ENCODE data around the gene CPNE5. TPM values are rescaled to one million over a fixed set of nuclear protein-coding genes. Genes with fewer than 3 reads are reported as not detected.

CPNE5 gene
- total RNA-seq, 4 donors from 2014 or later = 0.23 to 1.1 (median 0.81) TPM; not detected in 1

DNA sequence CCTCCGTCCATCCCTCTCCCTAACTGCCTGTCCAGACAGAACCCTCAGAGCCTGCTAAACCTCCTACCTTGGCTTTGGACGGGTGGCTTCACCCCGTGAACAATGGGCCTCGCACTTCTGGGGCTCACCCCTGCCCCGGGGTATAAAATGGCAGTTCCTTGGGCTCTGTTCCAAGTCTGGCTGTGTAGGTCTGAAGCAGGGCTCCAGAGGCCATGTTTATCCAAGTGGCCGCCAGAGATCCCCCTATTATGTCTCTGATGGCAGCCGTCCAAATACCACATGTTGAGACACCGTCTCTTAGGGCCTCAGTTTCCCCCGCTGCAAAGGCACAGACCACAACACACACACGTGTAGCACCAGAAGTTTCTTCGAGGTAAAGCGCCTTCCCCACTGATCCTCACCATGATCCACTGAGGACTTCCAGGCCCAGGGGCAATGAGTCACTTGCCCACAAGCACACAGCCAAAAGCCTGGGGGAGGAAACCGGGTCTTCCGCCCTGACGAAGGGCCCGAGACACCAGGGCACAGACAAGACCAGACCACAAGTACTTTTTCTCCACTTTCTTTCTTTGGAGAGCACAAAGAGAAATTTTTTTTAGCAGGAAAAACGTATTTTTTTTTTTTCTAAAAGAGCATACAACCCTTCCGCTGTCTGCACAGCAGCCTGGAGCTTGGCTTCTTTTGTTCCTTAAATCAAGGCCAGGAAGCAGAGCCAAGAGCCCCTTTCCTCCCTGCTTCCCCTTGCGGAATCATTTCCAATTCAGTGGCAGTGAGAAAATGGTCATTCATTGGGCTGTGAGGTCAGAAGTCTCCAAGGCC lies 11.8 kb downstream of the CPNE5 start:
- WGBS, 2 donors = 40 to 41% methylated on average over 19 of the region's 19 CpGs
- intact Hi-C loops (cut with DNase I; ENCODE audit: low total_unique reads) = no loop called here
- no peak for TF ChIP-seq POLR2A (IDR thresholded peaks at IDR 0.05)
- TF ChIP-seq, protein P1, sequence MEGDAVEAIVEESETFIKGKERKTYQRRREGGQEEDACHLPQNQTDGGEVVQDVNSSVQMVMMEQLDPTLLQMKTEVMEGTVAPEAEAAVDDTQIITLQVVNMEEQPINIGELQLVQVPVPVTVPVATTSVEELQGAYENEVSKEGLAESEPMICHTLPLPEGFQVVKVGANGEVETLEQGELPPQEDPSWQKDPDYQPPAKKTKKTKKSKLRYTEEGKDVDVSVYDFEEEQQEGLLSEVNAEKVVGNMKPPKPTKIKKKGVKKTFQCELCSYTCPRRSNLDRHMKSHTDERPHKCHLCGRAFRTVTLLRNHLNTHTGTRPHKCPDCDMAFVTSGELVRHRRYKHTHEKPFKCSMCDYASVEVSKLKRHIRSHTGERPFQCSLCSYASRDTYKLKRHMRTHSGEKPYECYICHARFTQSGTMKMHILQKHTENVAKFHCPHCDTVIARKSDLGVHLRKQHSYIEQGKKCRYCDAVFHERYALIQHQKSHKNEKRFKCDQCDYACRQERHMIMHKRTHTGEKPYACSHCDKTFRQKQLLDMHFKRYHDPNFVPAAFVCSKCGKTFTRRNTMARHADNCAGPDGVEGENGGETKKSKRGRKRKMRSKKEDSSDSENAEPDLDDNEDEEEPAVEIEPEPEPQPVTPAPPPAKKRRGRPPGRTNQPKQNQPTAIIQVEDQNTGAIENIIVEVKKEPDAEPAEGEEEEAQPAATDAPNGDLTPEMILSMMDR (IDR thresholded peaks at IDR 0.05) = no peak
- no peak for DNase-seq (ENCODE audit: low spot score in 2 of 2)
- no peak overlapping the region for H3K4me3 ChIP-seq (ENCODE audit: low read depth, poor library complexity, severe bottlenecking)

DNA sequence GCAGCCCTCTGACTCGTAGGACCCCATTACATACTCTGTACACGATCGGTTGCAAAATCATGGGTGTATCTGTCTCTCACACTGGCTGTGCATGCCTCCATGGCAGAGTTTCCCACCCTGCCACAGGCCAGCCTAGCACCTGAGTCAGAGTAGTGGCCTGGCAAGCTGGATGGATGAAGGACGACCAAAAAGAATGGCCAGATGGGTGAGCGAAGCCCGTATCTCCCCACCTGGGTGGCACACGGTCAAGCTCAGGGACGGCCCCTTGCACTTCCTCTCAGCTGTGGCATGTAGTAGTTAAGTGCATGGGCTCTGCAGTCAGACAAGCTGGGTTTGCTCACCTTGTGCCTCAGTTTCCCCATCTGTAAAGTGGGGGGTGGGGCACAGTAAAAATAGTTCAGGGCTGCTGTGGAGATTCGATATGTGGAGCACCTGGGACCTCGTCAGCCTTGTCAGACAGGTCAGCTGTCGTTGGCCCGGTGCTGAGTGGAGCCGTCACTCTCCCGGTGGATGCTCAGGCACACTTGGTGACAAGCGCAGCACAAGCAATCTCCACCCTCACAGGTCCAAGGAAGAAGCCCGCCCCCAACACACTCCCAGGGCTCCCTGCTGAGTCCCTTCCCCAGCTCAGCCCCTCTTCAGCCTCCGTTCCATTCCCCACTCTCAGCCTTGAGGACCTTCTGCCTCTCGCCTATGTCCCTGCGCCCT lies 12.6 kb downstream of the CPNE5 start:
- H3K4me3 ChIP-seq (ENCODE audit: low read depth, poor library complexity, severe bottlenecking) = no peak overlapping the region
- TF ChIP-seq, protein P1 (IDR thresholded peaks at IDR 0.05) = no peak
- no peak for DNase-seq (ENCODE audit: low spot score in 2 of 2)
- 81% methylated on average over 19 of the region's 19 CpGs for WGBS, 2 donors
- intact Hi-C loops (cut with DNase I; ENCODE audit: low total_unique reads) = no loop called here

DNA sequence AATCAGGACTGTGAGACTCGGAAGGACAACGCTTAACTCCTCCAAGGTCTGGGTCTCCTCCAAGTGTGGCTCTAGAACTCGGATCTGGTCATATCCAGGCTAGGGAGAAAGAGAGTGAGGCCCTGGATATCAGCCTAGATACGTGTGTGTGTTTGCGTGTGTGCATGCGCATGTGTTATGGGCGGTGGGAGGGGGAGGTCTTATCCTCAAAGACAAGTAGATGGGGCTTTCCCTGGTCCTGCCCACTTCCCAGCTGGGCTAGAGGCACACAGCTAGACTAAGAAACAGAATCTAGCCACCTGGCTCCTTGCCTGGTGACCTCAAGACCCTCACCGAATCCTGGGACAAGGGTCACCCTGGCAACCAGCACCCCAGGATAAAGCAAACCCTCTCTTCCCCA lies 13.2 kb downstream of the CPNE5 start:
- H3K4me3 ChIP-seq (ENCODE audit: low read depth, poor library complexity, severe bottlenecking) = no peak overlapping the region
- TF ChIP-seq POLR2A (IDR thresholded peaks at IDR 0.05) = no peak
- TF ChIP-seq, protein P1 (IDR thresholded peaks at IDR 0.05) = no peak
- intact Hi-C loops (cut with DNase I; ENCODE audit: low total_unique reads) = no loop called here
- no peak for DNase-seq (ENCODE audit: low spot score in 2 of 2)
- WGBS, 2 donors = 88 to 92% methylated on average over 8 of the region's 8 CpGs

DNA sequence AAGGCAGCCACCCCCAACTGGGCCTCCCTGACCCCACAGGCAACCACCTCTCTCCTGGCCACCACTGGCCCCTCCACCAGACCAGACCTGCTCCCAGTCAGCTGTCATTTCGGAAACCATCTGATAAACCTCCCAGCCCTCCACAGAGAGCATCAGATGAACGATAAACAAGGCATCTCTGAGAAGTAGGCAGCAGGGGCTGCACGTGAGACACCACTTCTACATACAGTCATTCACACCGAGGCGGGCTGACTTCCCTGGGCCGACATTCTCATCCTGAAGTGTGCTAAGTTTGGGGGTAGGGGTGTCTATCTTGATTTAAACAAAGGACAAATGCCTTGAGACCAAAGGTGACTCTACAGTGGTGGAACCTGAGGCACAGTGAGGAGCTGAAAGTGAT lies 13.8 kb downstream of the CPNE5 start:
- H3K4me3 ChIP-seq (ENCODE audit: low read depth, poor library complexity, severe bottlenecking) = no peak overlapping the region
- intact Hi-C loops (cut with DNase I; ENCODE audit: low total_unique reads) = no loop called here
- TF ChIP-seq, protein P1 (IDR thresholded peaks at IDR 0.05) = no peak
- TF ChIP-seq POLR2A (IDR thresholded peaks at IDR 0.05) = no peak
- WGBS, 2 donors = 94 to 97% methylated on average over 6 of the region's 6 CpGs
- DNase-seq (ENCODE audit: low spot score in 2 of 2) = no peak

DNA sequence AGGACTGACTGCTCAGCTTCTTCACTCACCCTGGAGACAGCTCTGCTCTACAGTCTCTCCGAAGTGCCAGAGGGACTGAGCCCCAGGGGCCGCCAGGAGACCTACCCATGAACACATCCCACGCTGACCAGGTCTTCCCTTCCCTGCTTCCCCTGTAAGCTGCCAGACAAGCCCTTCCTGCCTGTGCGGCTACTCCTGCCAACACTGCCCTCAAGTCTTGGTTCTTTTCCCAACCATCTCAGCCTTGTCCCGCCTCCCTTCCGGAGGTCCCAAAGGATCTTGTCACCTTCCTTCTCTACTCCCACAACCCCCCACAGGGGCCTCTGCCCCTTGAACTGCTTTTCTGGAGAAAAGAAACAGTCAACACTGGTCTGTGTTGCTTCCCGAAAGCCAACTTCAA lies 15.0 kb downstream of the CPNE5 start:
- DNase-seq (ENCODE audit: low spot score in 2 of 2) = no peak
- 64 to 76% methylated on average over 7 of the region's 7 CpGs for WGBS, 2 donors
- no peak overlapping the region for H3K4me3 ChIP-seq (ENCODE audit: low read depth, poor library complexity, severe bottlenecking)
- TF ChIP-seq, protein P1 (IDR thresholded peaks at IDR 0.05) = no peak
- TF ChIP-seq POLR2A (IDR thresholded peaks at IDR 0.05) = no peak
- intact Hi-C loops (cut with DNase I; ENCODE audit: low total_unique reads) = no loop called here
